SJSA1 (cell line): ENCODE data around the gene APOM. TPM values are rescaled to one million over a fixed set of nuclear protein-coding genes. Genes with fewer than 3 reads are reported as not detected.

Source experiments
- DNase-seq, 2 experiments: peaks; one replicate each; pipeline ENCODE4 v3.0.0-alpha.2; 2015 to 2020; ENCODE audit warnings: low spot score in 2 of 2, low read depth in 1 of 2
- H3K27ac ChIP-seq: fragments of 250-450 bp; sonication (Bioruptor Pico); 2 replicates; pipeline ENCODE4 v1.5.1; 2020; ENCODE audit warnings: mild to moderate bottlenecking, moderate library complexity
- H3K27me3 ChIP-seq: fragments of 250-450 bp; sonication (Bioruptor Pico); replicated peaks from 2 replicates; pipeline ENCODE4 v1.5.1; 2020; ENCODE audit warnings: mild to moderate bottlenecking, moderate library complexity
- H3K36me3 ChIP-seq: fragments of 250-450 bp; sonication (Bioruptor Pico); 2 replicates; pipeline ENCODE4 v1.5.1; 2020; ENCODE audit warnings: mild to moderate bottlenecking
- H3K4me1 ChIP-seq: fragments of 250-450 bp; sonication (Bioruptor Pico); replicated peaks from 2 replicates; pipeline ENCODE4 v1.6.1; 2021; ENCODE audit warnings: mild to moderate bottlenecking
- H3K4me3 ChIP-seq: fragments of 250-450 bp; sonication (Bioruptor Pico); 2 replicates; pipeline ENCODE4 v1.5.1; 2020; ENCODE audit warnings: mild to moderate bottlenecking
- H3K9me3 ChIP-seq: fragments of 250-450 bp; sonication (Bioruptor Pico); replicated peaks from 2 replicates; pipeline ENCODE4 v1.5.1; 2020; ENCODE audit warnings: mild to moderate bottlenecking
- total RNA-seq: library from RNA; depleted of rRNA; stranded (reverse); fragments of >200 nt; shearing (Covaris generic); gene quantifications from 2 replicates; pipeline ENCODE4 v1.2.3, GENCODE V29; 2014

APOM gene
- total RNA-seq, 1 experiment from 2014 or later = 1.1 TPM

DNA sequence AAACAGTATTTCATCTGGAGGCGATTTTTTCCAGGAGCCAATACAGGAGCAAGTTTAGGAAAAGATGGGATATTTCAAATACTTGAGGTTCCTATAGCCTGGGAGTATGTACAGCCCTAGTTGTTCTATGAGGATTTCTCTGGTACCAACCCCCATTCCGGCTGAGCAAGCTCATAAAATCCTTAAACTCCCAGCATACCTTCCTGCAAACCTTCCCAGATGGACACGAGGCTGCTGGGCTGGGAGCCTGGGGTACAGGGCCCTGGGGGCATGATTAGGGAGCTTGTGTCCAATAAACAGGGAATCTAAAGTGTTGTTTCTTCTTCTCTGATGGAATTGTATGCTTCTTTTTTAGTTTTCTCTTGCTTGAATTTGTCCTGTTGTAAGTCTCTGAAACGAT lies 33.7 kb upstream of the APOM start:
- Histone ChIP-seq H3K27me3 (no peaks in the 10 kb centered on the region), H3K36me3 (peaks cover 64% of the 10 kb centered on the region)
- peak in 1 of 2 experiments; percentile 11 for DNase-seq

DNA sequence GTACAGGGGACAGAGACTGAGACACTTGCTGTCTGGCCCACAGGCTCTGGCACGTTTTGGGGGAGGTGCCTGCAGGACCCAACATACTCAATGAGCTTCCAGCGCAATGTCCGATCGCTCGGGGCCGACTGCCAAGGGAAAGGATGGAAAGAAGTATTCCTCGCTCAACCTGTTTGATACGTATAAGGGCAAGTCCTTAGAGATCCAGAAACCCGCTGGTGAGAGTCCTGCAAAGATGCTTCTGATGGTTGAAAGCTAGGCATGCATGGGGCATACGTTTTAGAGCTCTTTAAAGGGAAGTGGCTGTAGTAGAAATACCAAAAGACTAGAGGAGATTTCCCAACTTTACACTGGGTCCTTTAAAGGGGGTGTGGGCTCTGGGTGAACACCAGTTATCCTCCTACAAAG lies 33.0 kb upstream of the APOM start:
- no peak overlapping the region for H3K27ac ChIP-seq
- H3K9me3 ChIP-seq = no peaks in the 10 kb centered on the region
- DNase-seq = no peak
- no peaks in the 10 kb centered on the region for H3K27me3 ChIP-seq
- H3K4me1 ChIP-seq = peaks cover 8% of the 10 kb centered on the region
- H3K36me3 ChIP-seq = peaks cover 71% of the 10 kb centered on the region
- no peak overlapping the region for H3K4me3 ChIP-seq

More for the DNA sequence above, 33.7 kb upstream of the APOM start:
- H3K9me3 ChIP-seq = no peaks in the 10 kb centered on the region
- H3K27ac ChIP-seq = no peak overlapping the region
- peaks cover 8% of the 10 kb centered on the region for H3K4me1 ChIP-seq
- peak overlapping the region; percentile 77 for H3K4me3 ChIP-seq

DNA sequence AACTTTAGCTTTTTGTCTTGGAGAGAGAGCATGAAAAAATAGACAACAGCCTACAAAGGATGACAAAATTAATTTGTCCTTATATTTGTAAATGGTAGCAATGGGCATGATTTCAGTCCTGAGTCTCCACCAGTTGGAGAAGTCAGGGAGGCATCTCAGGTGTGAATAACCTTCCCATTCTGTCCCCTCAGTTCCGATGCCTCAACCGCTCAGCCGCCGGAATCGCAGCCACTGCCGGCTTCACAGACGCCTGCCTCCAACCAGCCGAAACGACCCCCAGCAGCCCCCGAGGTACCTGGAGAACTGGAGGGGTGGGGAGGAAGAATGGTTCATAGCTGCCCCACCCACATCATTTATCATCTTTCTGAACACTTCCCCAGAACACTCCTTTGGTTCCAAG lies 31.6 kb upstream of the APOM start:
- DNase-seq = no peak

DNA sequence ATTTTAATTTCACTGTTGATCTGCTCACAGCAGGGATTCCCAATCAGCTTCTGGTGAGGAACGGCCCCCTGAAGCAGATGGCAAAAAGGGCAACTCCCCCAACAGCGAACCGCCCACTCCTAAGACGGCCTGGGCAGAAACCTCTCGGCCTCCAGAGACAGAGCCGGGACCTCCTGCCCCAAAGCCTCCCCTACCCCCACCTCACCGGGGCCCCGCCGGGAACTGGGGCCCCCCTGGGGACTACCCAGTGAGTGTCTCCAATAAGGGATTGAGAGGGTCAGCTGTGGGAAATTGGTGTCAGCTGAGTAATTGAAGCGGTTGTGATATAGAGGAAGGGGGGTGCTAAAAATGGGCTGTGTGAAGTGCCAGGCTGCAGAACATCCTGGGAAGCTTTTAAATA lies 28.7 kb upstream of the APOM start:
- no peaks in the 10 kb centered on the region for H3K27me3 ChIP-seq
- no peak for DNase-seq
- H3K4me3 ChIP-seq = no peak overlapping the region
- H3K9me3 ChIP-seq = no peaks in the 10 kb centered on the region
- H3K27ac ChIP-seq = no peak overlapping the region
- H3K36me3 ChIP-seq = peaks cover 99% of the 10 kb centered on the region
- peaks cover 8% of the 10 kb centered on the region for H3K4me1 ChIP-seq

More for the DNA sequence above, 31.6 kb upstream of the APOM start:
- H3K27ac ChIP-seq = no peak overlapping the region
- peaks cover 8% of the 10 kb centered on the region for H3K4me1 ChIP-seq
- H3K36me3 ChIP-seq = peaks cover 84% of the 10 kb centered on the region
- H3K9me3 ChIP-seq = no peaks in the 10 kb centered on the region
- no peaks in the 10 kb centered on the region for H3K27me3 ChIP-seq
- no peak overlapping the region for H3K4me3 ChIP-seq

DNA sequence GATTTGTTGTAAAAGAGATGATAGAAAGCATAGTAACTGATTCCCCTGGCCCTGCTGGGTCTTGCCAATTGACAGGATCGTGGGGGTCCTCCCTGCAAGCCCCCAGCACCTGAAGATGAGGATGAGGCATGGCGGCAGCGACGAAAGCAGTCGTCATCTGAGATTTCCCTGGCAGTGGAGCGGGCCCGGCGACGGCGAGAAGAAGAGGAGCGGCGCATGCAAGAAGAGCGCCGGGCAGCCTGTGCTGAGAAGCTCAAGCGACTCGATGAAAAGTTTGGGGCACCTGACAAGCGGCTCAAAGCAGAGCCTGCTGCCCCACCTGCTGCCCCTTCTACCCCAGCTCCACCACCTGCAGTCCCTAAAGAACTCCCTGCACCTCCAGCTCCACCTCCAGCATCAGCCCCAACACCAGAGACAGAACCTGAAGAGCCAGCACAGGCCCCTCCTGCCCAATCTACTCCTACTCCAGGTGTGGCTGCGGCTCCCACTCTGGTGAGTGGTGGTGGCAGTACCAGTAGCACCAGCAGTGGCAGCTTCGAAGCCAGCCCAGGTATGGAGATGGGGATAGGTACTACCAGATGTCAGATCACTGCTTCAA lies 27.9 kb upstream of the APOM start:
- Histone ChIP-seq H3K27me3 (no peaks in the 10 kb centered on the region), H3K9me3 (no peaks in the 10 kb centered on the region), H3K27ac (no peak overlapping the region), H3K4me3 (no peak overlapping the region), H3K4me1 (peaks cover under 1% of the 10 kb centered on the region), H3K36me3 (peaks cover 99% of the 10 kb centered on the region)
- DNase-seq = no peak

DNA sequence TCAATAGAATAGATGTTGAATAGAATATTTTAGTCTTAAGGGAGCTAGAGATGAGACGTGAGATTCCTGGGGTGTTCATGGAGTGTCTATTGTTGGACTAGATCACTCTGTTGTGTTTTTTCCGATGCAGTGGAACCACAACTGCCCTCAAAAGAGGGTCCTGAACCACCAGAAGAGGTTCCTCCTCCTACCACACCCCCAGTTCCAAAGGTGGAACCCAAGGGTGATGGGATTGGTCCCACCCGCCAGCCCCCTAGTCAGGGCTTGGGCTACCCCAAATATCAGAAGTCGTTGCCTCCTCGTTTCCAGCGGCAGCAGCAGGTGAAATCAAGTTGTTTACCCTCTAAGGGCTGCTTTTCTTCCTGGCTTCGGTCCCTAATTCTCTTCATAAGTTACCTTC lies 26.7 kb upstream of the APOM start:
- Histone ChIP-seq H3K27me3 (no peaks in the 10 kb centered on the region), H3K9me3 (no peaks in the 10 kb centered on the region), H3K27ac (no peak overlapping the region), H3K4me1 (no peaks in the 10 kb centered on the region), H3K4me3 (no peak overlapping the region), H3K36me3 (peaks cover 99% of the 10 kb centered on the region)
- no peak for DNase-seq

DNA sequence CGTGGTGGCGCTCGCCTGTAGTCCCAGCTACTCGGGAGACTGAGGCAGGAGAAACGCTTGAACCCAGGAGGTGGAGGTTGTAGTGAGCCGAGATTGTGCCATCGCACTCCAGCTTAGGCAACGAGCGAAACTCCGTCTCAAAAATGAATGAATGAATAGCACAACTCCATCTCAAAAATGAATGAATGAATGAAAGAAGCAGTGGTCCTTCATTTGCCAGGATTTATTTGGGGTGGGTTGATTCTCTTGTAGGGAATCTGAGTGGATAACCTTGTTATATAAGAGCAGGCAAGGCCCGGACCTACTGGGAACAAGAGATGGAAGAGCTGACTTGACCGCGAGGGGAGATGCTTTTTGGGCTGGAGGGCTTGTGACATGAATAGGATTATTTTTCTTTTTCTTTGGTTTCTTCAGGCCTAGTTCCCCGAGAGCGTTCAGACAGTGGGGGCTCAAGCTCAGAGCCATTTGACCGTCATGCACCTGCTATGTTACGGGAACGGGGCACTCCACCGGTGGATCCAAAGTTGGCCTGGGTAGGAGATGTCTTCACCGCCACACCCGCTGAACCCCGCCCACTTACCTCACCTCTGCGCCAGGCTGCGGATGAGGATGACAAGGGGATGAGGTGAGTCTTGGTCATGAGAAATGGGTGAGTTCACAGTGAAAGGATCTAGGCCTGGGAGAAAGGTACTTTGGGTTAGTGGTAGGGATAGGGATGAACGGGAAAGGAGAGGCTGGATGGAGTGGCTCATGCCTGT lies 25.3 kb upstream of the APOM start:
- no peak for DNase-seq

DNA sequence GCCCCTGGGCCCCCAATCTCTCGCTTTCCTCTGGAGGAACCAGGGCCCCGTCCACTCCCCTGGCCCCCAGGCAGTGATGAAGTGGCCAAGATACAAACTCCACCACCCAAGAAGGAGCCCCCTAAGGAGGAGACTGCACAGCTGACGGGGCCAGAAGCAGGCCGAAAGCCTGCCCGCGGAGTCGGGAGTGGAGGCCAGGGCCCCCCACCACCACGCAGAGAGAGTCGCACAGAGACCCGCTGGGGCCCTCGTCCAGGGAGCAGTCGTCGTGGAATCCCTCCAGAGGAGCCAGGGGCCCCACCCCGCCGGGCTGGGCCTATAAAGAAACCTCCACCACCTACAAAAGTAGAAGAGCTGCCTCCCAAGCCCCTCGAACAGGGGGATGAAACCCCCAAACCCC lies 24.5 kb upstream of the APOM start:
- H3K27ac ChIP-seq = no peak overlapping the region
- no peaks in the 10 kb centered on the region for H3K9me3 ChIP-seq
- no peak for DNase-seq
- no peaks in the 10 kb centered on the region for H3K4me1 ChIP-seq
- H3K27me3 ChIP-seq = no peaks in the 10 kb centered on the region
- H3K36me3 ChIP-seq = peaks cover 99% of the 10 kb centered on the region
- no peak overlapping the region for H3K4me3 ChIP-seq

More for the DNA sequence above, 25.3 kb upstream of the APOM start:
- H3K27ac ChIP-seq = no peak overlapping the region
- peaks cover 99% of the 10 kb centered on the region for H3K36me3 ChIP-seq
- no peak overlapping the region for H3K4me3 ChIP-seq
- no peaks in the 10 kb centered on the region for H3K27me3 ChIP-seq
- no peaks in the 10 kb centered on the region for H3K9me3 ChIP-seq
- H3K4me1 ChIP-seq = no peaks in the 10 kb centered on the region

DNA sequence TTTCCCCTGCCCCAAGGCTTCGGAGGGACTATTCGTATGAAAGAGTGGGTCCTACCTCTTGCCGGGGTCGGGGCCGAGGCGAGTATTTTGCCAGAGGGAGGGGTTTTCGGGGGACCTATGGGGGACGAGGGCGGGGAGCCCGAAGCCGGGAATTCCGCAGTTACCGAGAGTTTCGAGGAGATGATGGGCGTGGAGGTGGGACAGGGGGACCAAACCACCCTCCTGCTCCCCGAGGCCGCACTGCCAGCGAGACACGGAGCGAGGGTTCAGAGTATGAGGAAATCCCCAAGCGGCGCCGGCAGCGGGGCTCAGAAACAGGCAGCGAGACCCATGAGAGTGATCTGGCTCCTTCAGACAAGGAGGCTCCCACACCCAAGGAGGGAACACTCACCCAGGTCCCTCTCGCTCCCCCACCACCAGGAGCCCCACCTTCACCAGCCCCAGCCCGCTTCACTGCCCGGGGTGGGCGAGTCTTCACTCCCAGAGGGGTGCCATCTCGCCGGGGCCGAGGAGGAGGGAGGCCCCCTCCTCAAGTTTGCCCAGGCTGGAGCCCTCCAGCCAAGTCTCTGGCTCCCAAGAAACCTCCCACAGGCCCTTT lies 23.9 kb upstream of the APOM start:
- no peak overlapping the region for H3K27ac ChIP-seq
- no peaks in the 10 kb centered on the region for H3K27me3 ChIP-seq
- no peak for DNase-seq
- no peaks in the 10 kb centered on the region for H3K4me1 ChIP-seq
- H3K9me3 ChIP-seq = no peaks in the 10 kb centered on the region
- no peak overlapping the region for H3K4me3 ChIP-seq
- peaks cover 99% of the 10 kb centered on the region for H3K36me3 ChIP-seq

DNA sequence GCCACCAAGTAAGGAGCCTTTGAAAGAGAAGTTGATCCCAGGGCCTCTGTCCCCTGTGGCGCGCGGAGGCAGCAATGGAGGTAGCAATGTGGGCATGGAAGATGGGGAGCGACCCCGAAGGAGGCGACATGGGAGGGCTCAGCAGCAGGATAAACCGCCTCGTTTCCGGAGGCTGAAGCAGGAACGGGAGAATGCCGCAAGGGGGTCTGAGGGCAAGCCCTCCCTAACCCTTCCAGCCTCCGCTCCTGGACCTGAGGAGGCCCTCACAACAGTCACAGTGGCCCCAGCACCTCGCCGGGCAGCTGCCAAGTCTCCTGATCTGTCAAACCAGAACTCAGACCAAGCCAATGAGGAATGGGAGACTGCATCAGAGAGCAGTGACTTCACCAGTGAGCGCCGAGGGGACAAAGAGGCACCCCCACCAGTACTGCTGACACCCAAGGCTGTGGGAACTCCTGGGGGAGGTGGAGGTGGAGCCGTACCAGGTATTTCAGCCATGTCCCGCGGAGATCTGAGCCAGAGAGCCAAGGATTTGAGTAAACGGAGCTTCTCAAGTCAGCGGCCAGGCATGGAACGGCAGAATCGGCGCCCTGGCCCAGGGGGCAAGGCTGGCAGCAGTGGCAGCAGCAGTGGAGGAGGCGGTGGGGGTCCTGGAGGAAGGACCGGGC lies 23.3 kb upstream of the APOM start:
- no peak overlapping the region for H3K27ac ChIP-seq
- no peaks in the 10 kb centered on the region for H3K9me3 ChIP-seq

DNA sequence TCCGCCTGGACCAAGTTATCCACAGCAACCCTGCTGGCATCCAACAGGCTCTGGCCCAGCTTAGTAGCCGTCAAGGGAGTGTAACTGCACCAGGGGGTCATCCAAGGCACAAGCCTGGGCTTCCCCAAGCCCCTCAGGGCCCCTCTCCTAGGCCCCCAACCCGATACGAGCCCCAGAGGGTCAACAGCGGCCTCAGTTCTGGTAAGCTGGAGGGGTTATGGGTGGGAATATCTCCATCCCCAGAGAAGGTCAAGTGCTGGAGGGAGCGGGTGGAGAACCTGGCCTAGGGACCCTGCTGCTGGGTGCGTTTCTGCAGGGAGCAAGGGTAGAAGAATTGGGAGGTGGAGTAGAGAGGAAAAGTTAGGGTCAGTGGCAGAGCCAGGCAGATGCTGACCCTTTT lies 22.2 kb upstream of the APOM start:
- Histone ChIP-seq H3K36me3 (peaks cover 97% of the 10 kb centered on the region), H3K9me3 (no peaks in the 10 kb centered on the region), H3K4me1 (no peaks in the 10 kb centered on the region), H3K27me3 (no peaks in the 10 kb centered on the region), H3K27ac (no peak overlapping the region), H3K4me3 (no peak overlapping the region)
- DNase-seq = no peak

More for the DNA sequence above, 23.3 kb upstream of the APOM start:
- no peaks in the 10 kb centered on the region for H3K4me1 ChIP-seq
- no peak for DNase-seq
- no peaks in the 10 kb centered on the region for H3K27me3 ChIP-seq
- no peak overlapping the region for H3K4me3 ChIP-seq
- peaks cover 98% of the 10 kb centered on the region for H3K36me3 ChIP-seq

DNA sequence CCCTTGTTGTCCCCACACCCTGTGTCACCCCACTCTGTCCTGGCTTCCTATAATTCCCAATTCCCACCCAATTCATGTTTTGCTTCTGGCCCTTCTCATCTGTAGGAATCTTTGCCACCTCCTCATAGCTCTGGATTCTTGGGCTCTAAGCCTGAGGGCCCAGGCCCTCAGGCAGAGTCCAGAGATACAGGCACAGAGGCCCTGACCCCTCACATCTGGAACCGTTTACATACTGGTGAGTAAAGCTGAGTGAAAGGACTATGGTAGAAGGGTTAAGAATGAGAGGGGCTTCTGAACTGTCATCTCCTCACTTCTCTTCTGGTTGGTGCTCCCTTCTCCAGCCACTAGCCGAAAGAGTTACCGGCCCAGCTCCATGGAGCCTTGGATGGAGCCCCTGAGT lies 21.6 kb upstream of the APOM start:
- no peak overlapping the region for H3K27ac ChIP-seq
- no peaks in the 10 kb centered on the region for H3K9me3 ChIP-seq
- peaks cover 97% of the 10 kb centered on the region for H3K36me3 ChIP-seq
- no peaks in the 10 kb centered on the region for H3K27me3 ChIP-seq
- no peak for DNase-seq
- no peak overlapping the region for H3K4me3 ChIP-seq
- no peaks in the 10 kb centered on the region for H3K4me1 ChIP-seq

DNA sequence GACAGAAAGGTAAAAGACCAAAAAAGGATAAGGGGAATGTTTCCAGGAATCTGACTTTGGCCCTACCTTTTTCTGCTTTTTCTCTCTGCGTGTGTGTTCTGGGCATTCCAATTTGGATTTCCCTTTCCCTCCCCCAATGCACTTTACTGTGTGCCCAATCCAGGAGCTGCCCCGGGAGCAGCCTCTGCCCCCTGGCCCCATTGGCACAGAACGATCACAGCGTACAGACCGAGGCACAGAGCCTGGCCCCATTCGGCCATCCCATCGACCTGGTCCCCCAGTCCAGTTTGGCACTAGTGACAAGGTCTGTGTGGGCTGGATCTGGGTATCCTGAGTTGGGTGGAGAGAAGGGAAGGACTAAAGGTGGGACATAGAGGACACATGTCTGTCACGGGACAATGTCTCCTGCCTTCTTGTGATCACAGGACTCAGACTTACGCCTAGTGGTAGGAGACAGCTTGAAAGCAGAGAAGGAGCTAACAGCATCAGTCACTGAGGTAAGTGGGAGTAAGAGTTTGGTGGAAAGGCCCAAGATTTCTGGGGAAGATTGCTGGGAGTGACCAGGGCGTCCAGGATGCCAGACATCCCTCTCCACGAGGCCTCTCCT lies 20.6 kb upstream of the APOM start:
- Histone ChIP-seq H3K36me3 (peaks cover 98% of the 10 kb centered on the region), H3K27ac (no peak overlapping the region), H3K4me3 (no peak overlapping the region), H3K4me1 (peaks cover 8% of the 10 kb centered on the region; the same call in 1 of the 2 replicates), H3K27me3 (no peaks in the 10 kb centered on the region), H3K9me3 (no peaks in the 10 kb centered on the region)
- no peak for DNase-seq
